H1 (cell line): Measurements from ENCODE around the gene C21orf91. TPM values are rescaled to one million over a fixed set of nuclear protein-coding genes. Genes with fewer than 3 reads are reported as not detected.

Source experiments
- FOSL1 ChIP-seq: IDR thresholded peaks from 2 replicates; pipeline ENCODE4 v1.6.1; 2011; ENCODE audit warnings: mild to moderate bottlenecking, low read depth, low read length, moderate library complexity; ENCODE audit not compliant: insufficient read depth
- NANOG ChIP-seq: IDR thresholded peaks from 2 replicates; pipeline ENCODE4 v1.6.1; 2011; ENCODE audit warnings: low read length, low read depth, mild to moderate bottlenecking, inconsistent platforms; ENCODE audit not compliant: insufficient read depth, poor library complexity, severe bottlenecking
- SIN3A ChIP-seq, 2 experiments: IDR thresholded peaks in 1 of 2; conservative IDR thresholded peaks in 1 of 2; 2 replicates each; pipeline ENCODE4 v1.6.1; 2011 to 2012; ENCODE audit warnings: low read length in 2 of 2, improper control_type of control experiment in 1 of 2, low read depth in 1 of 2, mild to moderate bottlenecking in 1 of 2
- polyA plus RNA-seq, 7 experiments: library from polyadenylated mRNA; depleted of rRNA in 3 of 7; stranded (reverse) in 5 of 7; unstranded in 2 of 7; fragments of >200 nt in 5 of 7; fragments of 200-250 nt in 2 of 7; gene quantifications; 1 replicate in 5 of 7; 2 replicates in 1 of 7; 4 replicates in 1 of 7; pipeline versions ENCODE4 v1.2.1 to v1.2.3, GENCODE V29; 2011 to 2013; ENCODE audit warnings: missing spikeins in 2 of 7, mixed read lengths in 2 of 7
- total RNA-seq: library from RNA; stranded (reverse); fragmentation: NEBNext Ultra II Directional; extraction: Animal tissue kit (Norgen Biotek cat#: 25700); gene quantifications from 2 replicates; pipeline ENCODE4 v1.2.1, GENCODE V29; 2021
- TF ChIP-seq, protein P1 (sequence below), 3 experiments: IDR thresholded peaks; 1 replicate in 2 of 3; 2 replicates in 1 of 3; pipeline versions ENCODE4 v1.5.1 to v1.6.1; 2011; ENCODE audit warnings: low read length in 3 of 3, mild to moderate bottlenecking in 3 of 3, inconsistent platforms in 2 of 3, low read depth in 1 of 3, moderate library complexity in 1 of 3; ENCODE audit not compliant: insufficient read depth in 1 of 3; ENCODE audit errors: control extremely low read depth in 1 of 3

The C21orf91 gene
- total and polyA plus RNA-seq, 2 of the 8 experiments (the other 6 are each of a cell fraction or from before 2014, with no cell fraction given) = 4.9 to 33.6 TPM

DNA sequence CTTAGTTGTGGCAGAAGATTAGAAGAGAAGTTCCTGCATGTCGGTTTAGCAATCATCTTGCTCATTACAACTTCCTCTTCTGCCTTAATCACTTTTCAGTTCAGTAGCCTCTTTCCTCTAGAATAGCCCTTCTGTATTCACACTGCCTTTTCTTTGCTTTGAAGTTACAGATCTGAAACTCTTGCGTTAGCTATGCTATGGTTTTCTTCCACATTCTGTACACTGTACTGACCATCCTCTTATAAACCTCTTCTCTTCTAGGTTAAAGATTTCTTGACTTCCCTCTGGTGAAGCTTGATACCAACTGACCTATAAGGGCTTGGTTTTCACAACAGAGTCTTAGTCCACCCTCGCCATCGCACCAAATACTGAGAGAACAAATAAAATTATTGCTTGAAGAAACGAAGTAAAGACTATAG, 35.0 kb downstream of the C21orf91 start (continued):
- TF ChIP-seq, protein P1, sequence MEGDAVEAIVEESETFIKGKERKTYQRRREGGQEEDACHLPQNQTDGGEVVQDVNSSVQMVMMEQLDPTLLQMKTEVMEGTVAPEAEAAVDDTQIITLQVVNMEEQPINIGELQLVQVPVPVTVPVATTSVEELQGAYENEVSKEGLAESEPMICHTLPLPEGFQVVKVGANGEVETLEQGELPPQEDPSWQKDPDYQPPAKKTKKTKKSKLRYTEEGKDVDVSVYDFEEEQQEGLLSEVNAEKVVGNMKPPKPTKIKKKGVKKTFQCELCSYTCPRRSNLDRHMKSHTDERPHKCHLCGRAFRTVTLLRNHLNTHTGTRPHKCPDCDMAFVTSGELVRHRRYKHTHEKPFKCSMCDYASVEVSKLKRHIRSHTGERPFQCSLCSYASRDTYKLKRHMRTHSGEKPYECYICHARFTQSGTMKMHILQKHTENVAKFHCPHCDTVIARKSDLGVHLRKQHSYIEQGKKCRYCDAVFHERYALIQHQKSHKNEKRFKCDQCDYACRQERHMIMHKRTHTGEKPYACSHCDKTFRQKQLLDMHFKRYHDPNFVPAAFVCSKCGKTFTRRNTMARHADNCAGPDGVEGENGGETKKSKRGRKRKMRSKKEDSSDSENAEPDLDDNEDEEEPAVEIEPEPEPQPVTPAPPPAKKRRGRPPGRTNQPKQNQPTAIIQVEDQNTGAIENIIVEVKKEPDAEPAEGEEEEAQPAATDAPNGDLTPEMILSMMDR (IDR thresholded peaks at IDR 0.05; ENCODE audit: control extremely low read depth in 1 of 3, insufficient read depth in 1 of 3, low read depth in 1 of 3, low read length in 3 of 3) = no peak
- TF ChIP-seq FOSL1 (no peak), SIN3A (conservative IDR thresholded peaks at IDR 0.05 in 1 of 2, IDR thresholded peaks at IDR 0.05 in 1 of 2; ENCODE audit: low read depth in 1 of 2, low read length in 2 of 2) (no peak), NANOG (no peak)
